NCI-H2171 treated with DMSO at 0.1 percent for 48 hours (cell line): ENCODE results near the gene DMBT1.

Source experiments
- DNase-seq: peaks from one replicate; lab custom pipeline; 2025; lab: John Stamatoyannopoulos, UW

Gene DMBT1

GRCh38 chr10:122560279-122560804 lies at the start of gene DMBT1:
Gene DMBT1, plus strand, starts transcription at chr10:122560754. Its CDS starts 17 bp downstream, at chr10:122560771.
- DNase-seq, result no peak

GRCh38 chr10:122513053-122513452 lies 47.5 kb upstream of the DMBT1 start:
- DNase-seq, result no peak

GRCh38 chr10:122514045-122514840 lies 46.3 kb upstream of the DMBT1 start:
- no peak for DNase-seq

DNA sequence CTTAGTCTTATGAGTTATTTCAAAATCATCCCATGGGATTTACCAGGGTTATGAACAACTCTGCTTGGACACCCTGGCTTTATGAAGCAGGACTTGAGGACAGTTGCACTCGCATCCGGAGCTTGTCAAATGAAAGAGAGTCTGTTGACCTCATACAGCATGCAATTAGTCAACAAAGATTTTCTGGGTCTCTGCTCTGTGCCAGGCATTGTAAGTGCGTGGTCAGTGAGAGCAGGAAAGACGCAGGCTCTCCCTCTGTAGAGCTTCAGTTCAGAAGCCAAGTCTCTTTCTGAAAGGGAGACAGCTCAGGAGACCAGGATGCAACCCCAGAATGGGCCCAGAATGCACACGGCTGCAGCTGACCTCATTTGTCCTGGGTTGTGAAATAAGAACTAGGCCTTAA lies 45.5 kb upstream of the DMBT1 start:
- no peak for DNase-seq

DNA sequence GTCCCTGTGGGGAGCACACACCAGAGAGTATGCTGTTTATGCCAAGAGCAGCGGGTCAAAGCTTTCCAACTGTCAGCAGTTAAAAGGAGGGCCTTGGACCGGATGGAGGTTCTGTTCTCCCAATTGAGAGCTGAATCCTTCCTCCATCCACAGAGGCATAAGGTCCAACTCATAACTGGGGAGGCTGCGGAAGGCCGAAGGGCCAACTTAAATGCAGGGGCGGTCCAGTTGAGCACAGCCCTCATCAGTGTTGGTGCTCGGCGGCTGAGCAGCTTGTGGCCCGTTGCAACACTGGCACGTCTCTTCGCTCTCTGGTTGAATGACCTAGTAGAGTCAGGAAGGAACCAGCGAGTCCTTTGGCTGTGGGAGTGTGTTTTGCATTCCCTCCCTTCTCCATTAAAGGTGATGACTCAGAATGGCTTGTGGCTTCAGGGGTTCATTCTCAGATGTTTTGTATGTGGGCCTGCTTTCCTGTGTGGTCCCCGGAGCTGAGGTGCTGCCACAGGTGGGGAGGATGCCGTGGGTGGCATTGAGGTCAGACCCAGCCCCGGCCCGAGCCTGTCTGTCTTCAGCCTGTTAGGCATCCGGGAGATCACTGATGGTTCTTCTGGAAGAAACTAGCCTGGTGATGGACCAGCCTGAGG lies 44.8 kb upstream of the DMBT1 start:
- no peak for DNase-seq

DNA sequence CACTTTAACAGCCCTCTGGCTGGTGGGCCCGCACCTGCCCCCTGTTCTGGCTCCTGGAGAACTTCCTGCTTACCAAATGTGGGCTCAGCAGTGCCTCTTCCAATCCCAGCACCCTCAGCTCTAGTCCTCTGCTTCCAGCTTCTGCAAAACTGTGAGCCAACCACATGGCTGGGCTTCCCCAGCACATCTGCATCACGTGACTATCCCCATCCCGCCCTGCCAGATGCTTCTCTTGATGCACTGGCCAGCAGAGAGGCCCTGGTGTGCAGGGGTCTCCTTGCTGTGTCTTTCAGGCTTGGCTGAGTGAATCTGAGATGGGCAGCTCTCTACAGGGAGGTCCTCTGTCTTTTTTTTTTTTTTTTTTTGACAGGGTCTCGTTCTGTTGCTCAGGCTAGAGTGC lies 43.8 kb upstream of the DMBT1 start:
- DNase-seq, result no peak

DNA sequence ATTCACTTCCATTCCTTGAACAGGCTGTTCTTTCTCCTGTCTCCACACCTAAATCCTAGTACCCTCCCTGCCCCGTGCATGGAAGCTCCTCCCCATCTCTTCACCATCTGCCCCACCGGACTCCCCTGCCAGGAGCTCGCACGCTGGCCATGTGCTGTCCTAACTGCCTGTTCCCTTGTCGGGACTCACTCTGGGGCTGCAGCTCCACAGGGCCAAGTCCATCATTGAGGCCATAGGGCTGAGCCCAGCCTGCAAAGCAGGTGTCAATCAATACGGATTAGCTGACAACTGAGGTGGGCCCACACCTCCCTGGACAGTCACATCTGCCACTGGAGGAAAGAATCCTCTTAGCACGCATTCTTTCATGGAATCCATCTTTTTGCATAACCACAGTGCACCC lies 41.4 kb upstream of the DMBT1 start:
- DNase-seq, result no peak

DNA sequence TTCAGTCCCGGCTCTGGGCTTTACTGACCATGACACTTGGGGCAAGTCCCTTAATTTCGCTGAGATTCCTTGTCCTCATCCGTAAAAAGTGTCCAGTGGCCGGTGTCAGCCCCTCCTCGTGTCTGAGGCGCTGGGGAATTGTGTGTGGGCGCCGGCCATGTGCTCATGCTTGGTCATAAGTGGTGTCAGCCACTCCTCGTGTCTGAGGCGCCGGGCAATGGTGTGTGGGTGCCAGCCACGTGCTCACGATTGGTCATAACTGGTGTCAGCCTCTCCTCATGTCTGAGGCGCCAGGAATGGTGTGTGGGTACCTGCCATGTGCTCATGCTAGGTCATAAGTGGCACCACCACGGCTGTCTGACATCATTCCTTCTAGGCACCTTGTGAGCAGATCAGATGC lies 40.7 kb upstream of the DMBT1 start:
- DNase-seq, result no peak

- no peak for DNase-seq
These were observed 39.5 kb upstream of the DMBT1 start for GRCh38 chr10:122521011-122521410.

DNA sequence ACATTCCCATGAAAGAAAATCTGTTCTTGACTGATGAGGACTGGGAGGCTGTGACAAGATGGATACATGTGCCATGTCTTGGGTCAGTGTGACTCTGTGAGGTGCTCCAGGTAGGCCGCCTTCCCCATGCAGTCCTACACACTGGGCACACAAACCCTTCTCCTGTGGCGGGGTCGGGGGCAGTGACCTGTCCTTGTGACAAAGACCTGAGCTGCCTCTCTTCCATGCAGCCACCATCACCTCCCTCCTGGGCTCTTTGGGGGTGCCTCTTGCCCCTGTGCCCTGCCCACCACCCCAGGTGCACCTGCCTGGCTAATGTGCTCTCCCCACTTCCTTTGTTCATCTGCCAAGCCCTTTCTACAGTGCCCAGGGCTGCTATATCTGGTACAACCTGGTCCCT lies 35.7 kb upstream of the DMBT1 start:
- DNase-seq, result no peak

- DNase-seq, result no peak
These were observed 34.8 kb upstream of the DMBT1 start for GRCh38 chr10:122525788-122526187.

GRCh38 chr10:122526892-122527291 lies 33.7 kb upstream of the DMBT1 start:
- DNase-seq, result no peak

DNA sequence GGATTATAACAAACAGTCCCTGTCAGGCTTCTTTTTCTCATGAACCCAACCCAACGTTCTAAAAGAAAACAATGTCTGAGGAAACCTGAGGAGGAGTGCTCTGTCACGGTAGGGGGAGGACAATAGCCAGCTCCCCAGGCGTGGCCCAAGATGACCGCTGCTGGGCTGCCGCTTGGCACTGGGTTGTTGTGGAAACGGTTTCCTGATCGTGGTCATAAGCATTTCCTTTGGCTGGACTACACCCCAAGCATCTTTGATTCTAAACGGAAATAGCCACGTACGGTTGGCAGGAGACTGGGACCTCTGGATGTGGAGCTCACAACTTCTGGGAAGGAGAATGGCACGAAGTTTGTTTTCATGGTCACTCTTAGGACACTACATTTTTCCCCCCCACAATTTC lies 30.4 kb upstream of the DMBT1 start:
- no peak for DNase-seq

DNA sequence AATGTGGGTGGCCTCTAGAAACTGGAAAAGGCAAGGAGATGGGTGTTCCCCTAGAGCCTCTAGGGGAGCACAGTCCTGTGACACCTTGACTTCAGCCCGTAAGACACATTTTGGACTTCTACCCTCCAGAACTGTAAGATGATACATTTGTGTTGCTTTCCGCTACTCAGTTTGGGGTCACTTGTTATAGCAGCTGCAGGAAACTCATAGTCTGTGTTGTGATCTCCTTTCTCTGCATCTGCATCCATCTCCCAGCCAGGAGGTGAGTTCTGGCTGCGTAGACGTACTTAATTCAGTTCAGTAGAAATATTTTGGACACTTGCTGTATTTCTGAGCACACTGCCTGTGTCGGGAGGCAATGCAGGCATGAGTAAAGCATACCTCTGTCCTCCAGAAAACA lies 29.3 kb upstream of the DMBT1 start:
- no peak for DNase-seq

DNA sequence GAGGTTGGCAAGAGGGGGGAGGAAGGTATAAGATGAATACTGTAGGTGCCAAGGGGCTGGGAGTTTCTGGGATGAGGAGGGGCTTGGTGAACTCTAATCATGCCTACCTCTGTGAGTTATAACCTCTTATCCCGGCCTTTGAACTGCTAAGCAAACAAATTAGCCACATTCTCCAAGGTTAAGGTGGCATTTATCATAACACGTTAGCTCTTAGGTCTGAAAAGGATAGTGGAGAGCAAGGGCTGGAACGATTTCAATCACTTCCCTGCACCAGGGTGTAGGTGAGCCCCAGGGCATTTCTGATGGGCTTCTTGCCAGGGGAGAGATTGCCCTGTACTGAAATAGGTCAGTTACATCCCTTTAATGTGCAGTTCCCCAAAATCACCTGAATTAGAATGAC lies 28.6 kb upstream of the DMBT1 start:
- no peak for DNase-seq

DNA sequence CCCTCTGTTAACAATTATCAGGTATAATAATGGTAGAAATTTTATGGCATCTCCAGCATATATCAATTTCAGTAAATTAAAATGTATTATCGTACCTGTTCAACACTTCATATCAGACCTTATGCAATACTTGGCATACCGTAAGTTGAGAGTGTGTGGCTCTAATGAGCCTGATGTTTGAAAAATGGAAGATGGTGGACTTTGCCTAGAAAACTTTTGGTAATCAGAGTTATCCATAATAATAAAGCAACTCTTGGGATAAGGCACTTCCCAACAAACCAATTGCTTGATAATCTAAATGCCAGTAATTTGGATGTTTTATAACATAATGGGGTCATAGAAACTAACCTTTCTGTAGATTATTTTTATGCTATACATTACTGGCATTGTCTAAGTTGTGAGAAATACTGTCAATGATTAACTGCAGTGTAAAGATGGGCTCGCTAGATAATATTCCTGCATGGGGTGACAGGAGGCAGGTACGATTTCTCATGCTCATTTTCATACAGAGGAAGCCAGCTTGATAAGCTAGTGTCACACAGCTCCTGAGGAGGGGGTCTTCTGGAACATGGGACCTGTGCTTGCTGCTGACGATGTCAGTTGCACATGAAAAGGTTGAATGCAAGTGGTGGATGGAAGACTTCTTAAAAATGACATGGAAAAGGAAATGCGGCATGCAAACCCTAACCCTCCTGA lies 27.8 kb upstream of the DMBT1 start:
- DNase-seq, result no peak

DNA sequence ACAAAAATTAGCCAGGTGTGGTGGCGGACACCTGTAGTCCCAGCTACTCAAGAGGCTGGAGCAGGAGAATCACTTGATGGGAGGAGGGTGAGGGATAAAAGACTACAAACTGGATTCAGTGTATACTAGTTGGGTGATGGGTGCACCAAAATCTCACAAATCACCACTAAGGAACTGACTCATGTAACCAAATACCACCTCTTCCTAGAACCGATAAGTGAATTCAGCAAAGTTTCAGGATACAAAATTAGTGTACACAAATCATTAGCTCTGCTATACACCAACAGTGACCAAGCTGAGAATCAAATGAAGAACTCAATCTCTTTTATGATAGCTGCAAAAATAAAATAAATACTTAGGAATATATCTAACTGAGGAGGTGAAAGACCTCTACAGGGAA lies 23.0 kb upstream of the DMBT1 start:
- no peak for DNase-seq

DNA sequence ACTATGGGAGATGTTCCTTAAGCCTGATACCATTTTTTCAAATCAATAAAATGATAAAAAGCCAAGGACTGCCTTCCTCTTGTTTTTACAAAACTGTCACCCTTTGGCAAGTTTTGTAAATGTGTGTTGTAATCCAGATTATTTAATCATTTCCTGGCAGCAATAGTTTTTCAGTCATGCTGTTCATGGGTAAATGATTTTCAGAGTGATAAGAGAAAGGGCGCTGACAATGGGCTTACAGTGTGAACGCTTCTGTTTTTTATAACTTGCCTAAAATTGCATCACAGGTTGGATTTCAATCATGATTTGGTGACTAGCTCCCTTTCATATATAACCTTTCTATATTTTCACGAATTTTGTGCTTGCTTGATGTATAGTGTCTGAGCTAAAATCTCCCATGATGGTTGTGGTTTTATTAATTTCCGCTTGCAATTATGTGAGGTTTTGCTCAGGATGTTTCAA lies 19.0 kb upstream of the DMBT1 start:
- no peak for DNase-seq

DNA sequence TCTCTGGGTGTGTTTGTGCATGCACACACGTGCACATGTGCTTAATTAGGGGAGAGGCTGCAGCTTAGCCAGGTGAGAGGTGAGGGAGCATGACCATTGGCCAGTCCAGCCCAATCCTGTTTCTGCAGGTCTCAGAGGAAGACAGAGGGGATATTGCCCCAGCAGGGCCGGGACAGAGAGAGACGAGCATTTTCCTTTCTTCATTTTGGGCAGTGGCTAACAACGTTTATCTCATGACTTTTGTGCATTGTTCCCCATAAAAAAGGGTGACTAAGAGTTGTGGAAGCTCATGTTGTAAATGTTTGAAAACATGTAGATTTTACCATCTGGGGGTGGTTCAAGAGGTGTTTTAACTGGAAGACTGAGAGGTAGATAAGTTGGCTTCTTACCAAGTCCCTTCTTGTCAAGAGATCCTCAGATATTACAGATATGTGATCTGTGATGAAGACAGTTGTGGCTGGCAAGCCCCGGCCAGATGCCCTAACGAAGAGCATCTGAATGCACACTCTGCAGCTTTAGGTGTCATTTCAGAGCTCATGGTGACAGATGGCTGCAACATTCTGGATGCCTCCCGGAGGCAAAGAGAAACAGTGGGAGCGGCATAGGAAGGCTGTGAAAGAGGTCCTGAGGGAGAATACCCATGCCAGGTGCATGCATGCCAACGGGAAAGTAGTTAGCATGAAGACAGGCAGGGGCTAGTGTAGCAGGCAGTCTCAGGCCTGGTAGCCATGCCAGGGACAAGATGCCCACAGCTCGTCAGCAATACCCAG lies 16.7 kb upstream of the DMBT1 start:
- peak; percentile 92 for DNase-seq

- no peak for DNase-seq
These were observed 16.1 kb upstream of the DMBT1 start for GRCh38 chr10:122544493-122544892.

- DNase-seq, result no peak
These were observed 14.3 kb upstream of the DMBT1 start for GRCh38 chr10:122546242-122546641.
